Measurements from ENCODE around the gene HOGA1.

HOGA1 gene

DNA sequence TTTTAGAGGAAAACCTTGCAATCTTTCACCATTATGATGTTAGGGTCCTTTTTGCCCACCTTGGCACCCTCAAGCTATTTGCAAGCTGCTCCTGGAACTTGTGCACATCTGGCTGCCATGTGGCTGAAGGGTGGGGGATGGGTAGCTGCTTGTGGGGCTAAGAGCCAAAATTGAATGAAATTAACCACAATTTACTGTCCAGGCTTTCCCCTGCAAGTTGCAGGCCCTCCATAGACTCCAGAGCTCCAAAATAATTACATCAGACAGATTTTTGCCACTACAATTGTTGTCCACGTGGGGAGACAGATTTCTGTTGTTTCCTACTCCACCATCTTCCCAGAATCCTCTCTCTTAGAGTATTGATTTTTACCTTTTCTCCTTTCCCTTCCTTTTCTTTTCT is 75.4 kb downstream of the HOGA1 start:
- no peak overlapping the region for H3K27ac ChIP-seq (ENCODE audit: low read depth, low read length, poor library complexity, severe bottlenecking)
- H2AFZ ChIP-seq (ENCODE audit: low read length) = no peak overlapping the region
- H3K36me3 ChIP-seq (ENCODE audit: insufficient read depth, low read length) = peaks cover 11% of the 10 kb centered on the region; the same call in 1 of the 2 replicates
- no peak for TF ChIP-seq EZH2 (IDR thresholded peaks at IDR 0.05; ENCODE audit: borderline replicate concordance, low read length)
- TF ChIP-seq, protein P1, sequence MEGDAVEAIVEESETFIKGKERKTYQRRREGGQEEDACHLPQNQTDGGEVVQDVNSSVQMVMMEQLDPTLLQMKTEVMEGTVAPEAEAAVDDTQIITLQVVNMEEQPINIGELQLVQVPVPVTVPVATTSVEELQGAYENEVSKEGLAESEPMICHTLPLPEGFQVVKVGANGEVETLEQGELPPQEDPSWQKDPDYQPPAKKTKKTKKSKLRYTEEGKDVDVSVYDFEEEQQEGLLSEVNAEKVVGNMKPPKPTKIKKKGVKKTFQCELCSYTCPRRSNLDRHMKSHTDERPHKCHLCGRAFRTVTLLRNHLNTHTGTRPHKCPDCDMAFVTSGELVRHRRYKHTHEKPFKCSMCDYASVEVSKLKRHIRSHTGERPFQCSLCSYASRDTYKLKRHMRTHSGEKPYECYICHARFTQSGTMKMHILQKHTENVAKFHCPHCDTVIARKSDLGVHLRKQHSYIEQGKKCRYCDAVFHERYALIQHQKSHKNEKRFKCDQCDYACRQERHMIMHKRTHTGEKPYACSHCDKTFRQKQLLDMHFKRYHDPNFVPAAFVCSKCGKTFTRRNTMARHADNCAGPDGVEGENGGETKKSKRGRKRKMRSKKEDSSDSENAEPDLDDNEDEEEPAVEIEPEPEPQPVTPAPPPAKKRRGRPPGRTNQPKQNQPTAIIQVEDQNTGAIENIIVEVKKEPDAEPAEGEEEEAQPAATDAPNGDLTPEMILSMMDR (IDR thresholded peaks at IDR 0.05; ENCODE audit: low read length) = no peak
- H3K9ac ChIP-seq (ENCODE audit: low read length) = no peak overlapping the region
- no peaks in the 10 kb centered on the region for H4K20me1 ChIP-seq (ENCODE audit: insufficient read depth, low read length)
- no peaks in the 10 kb centered on the region for H3K4me1 ChIP-seq (ENCODE audit: insufficient read depth, low read length, severe bottlenecking)
- H3F3A ChIP-seq (ENCODE audit: insufficient read depth, low read length) = no peaks in the 10 kb centered on the region
- no peak overlapping the region for H3K4me3 ChIP-seq (ENCODE audit: low read depth, low read length, poor library complexity, severe bottlenecking)
- no peaks in the 10 kb centered on the region for H3K9me3 ChIP-seq (ENCODE audit: low read length)
- no peak overlapping the region for H3K4me2 ChIP-seq (ENCODE audit: low read length)
- no peaks in the 10 kb centered on the region for H3K79me2 ChIP-seq (ENCODE audit: insufficient read depth, low read length)
- no peaks in the 10 kb centered on the region for H3K27me3 ChIP-seq (ENCODE audit: insufficient read depth, low read length)
- H3K9me2 ChIP-seq (ENCODE audit: low read depth, low read length) = no peaks in the 10 kb centered on the region
